Measurements from ENCODE around the gene NLGN3. TPM values are rescaled to one million over a fixed set of nuclear protein-coding genes. Genes with fewer than 3 reads are reported as not detected.

The NLGN3 gene
- polyA plus RNA-seq, 3 donors = 0.05 to 0.80 TPM; not detected in 1

DNA sequence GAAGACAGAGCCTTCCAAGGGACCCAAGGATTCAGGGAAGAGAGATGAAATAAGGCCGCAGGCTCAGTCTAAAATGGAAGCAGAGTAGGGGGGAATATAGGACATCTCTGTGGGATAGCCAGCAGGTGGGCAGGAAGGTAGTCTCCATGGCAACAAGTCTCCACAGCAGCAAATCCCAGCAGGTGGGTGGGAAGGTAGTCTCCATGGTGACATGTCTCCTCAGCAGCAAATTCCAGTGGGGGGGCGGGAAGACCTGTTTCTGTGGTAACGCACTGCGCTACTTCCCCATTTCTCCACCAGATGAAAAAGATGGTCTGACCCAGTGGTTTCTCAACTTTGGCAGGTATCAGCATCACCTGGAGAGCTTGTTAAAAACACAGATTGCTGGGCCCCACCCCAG, 18.3 kb downstream of the NLGN3 start:
- no peak for TF ChIP-seq CTCF (IDR thresholded peaks at IDR 0.05)
- H3K4me3 Mint-ChIP-seq = no peak overlapping the region
- intact Hi-C loops (cut with micrococcal nuclease) = no loop called here
- H3K27me3 Mint-ChIP-seq (ENCODE audit: low read depth in 3 of 3) = peaks cover 0 to 13% (median 0%) of the 10 kb centered on the region in 3 donors
- H3K4me3 ChIP-seq (replicated peaks in 1 of 3; ENCODE audit: low read depth in 2 of 3, low read length in 3 of 3) = no peak overlapping the region
- DNase-seq = no peak
- H3K9me3 Mint-ChIP-seq = peaks cover 0 to 3% (median 0%) of the 10 kb centered on the region in 7 donors
- H3K79me2 ChIP-seq (ENCODE audit: insufficient read depth, low read length) = peaks cover 3% of the 10 kb centered on the region
- no peak overlapping the region for H2AFZ ChIP-seq (ENCODE audit: insufficient read depth, low read depth, low read length, poor library complexity, severe bottlenecking)
- no peaks in the 10 kb centered on the region for H3K27me3 ChIP-seq (ENCODE audit: control insufficient read depth in 2 of 2, insufficient read depth in 2 of 2, low read length in 2 of 2)
- WGBS (ENCODE audit: insufficient coverage) = no CpG with 5 or more reads among the region's 4 CpGs
- peaks cover 11 to 27% of the 10 kb centered on the region in 2 donors for H3K36me3 ChIP-seq (replicated peaks in 1 of 2; ENCODE audit: control insufficient read depth in 1 of 2, insufficient read depth in 2 of 2, low read length in 2 of 2)
- H3K4me2 ChIP-seq (replicated peaks; ENCODE audit: extremely low read depth, low read length, poor library complexity, severe bottlenecking) = no peak overlapping the region
- H4K20me1 ChIP-seq (ENCODE audit: insufficient read depth, low read length) = no peaks in the 10 kb centered on the region
- no peaks in the 10 kb centered on the region for H3K9me3 ChIP-seq (replicated peaks in 1 of 2; ENCODE audit: control insufficient read depth in 1 of 2, insufficient read depth in 1 of 2, low read length in 2 of 2)
- H3K4me1 ChIP-seq (ENCODE audit: control insufficient read depth in 1 of 2, insufficient read depth in 2 of 2, low read length in 2 of 2) = no peaks in the 10 kb centered on the region
- H3K4me1 Mint-ChIP-seq = peaks cover 9% of the 10 kb centered on the region
- no peak overlapping the region for H3K9ac ChIP-seq (ENCODE audit: insufficient read depth, low read length, poor library complexity, severe bottlenecking)
- no peak overlapping the region for H3K27ac Mint-ChIP-seq
- peaks cover 26 to 46% of the 10 kb centered on the region in 2 donors for H3K36me3 Mint-ChIP-seq
- no peak overlapping the region for H3K27ac ChIP-seq (ENCODE audit: low read depth in 1 of 2, low read length in 2 of 2)

GRCh38 chrX:71164071-71164470, 19.4 kb downstream of the NLGN3 start:
- H3K4me3 Mint-ChIP-seq = no peak overlapping the region
- Histone ChIP-seq H2AFZ (ENCODE audit: insufficient read depth, low read depth, low read length, poor library complexity, severe bottlenecking) (no peak overlapping the region), H3K4me1 (ENCODE audit: control insufficient read depth in 1 of 2, insufficient read depth in 2 of 2, low read length in 2 of 2) (no peaks in the 10 kb centered on the region), H3K4me3 (replicated peaks in 1 of 3; ENCODE audit: low read depth in 2 of 3, low read length in 3 of 3) (no peak overlapping the region), H3K9ac (ENCODE audit: insufficient read depth, low read length, poor library complexity, severe bottlenecking) (no peak overlapping the region), H4K20me1 (ENCODE audit: insufficient read depth, low read length) (no peaks in the 10 kb centered on the region), H3K4me2 (replicated peaks; ENCODE audit: extremely low read depth, low read length, poor library complexity, severe bottlenecking) (no peak overlapping the region), H3K9me3 (replicated peaks in 1 of 2; ENCODE audit: control insufficient read depth in 1 of 2, insufficient read depth in 1 of 2, low read length in 2 of 2) (no peaks in the 10 kb centered on the region), H3K27ac (ENCODE audit: low read depth in 1 of 2, low read length in 2 of 2) (no peak overlapping the region), H3K27me3 (ENCODE audit: control insufficient read depth in 2 of 2, insufficient read depth in 2 of 2, low read length in 2 of 2) (no peaks in the 10 kb centered on the region), H3K79me2 (ENCODE audit: insufficient read depth, low read length) (peaks cover 4% of the 10 kb centered on the region), H3K36me3 (replicated peaks in 1 of 2; ENCODE audit: control insufficient read depth in 1 of 2, insufficient read depth in 2 of 2, low read length in 2 of 2) (peaks cover 11 to 27% of the 10 kb centered on the region in 2 donors)
- H3K36me3 Mint-ChIP-seq = peaks cover 24 to 43% of the 10 kb centered on the region in 2 donors
- peaks cover 10% of the 10 kb centered on the region for H3K4me1 Mint-ChIP-seq
- peaks cover 0 to 16% (median 0%) of the 10 kb centered on the region in 3 donors for H3K27me3 Mint-ChIP-seq (ENCODE audit: low read depth in 3 of 3)
- H3K27ac Mint-ChIP-seq = peak overlapping the region in 1 of 7 donors; percentile 69
- no peak for DNase-seq
- intact Hi-C loops (cut with micrococcal nuclease) = no loop called here
- 100% methylated on average over 6 of the region's 12 CpGs for WGBS (ENCODE audit: insufficient coverage)
- TF ChIP-seq CTCF (IDR thresholded peaks at IDR 0.05) = no peak
- peaks cover 0 to 6% (median 0%) of the 10 kb centered on the region in 7 donors for H3K9me3 Mint-ChIP-seq
